HFFc6 (cell line): Measurements from ENCODE around the gene ARL5C. TPM values are rescaled to one million over a fixed set of nuclear protein-coding genes. Genes with fewer than 3 reads are reported as not detected.

Source experiments
- DNase-seq: peaks from one replicate; pipeline ENCODE4 v3.0.0-alpha.2; 2018
- H3K27ac Mint-ChIP-seq: 2 replicates; pipeline ENCODE4 v1.8.0; 2020; ENCODE audit warnings: mild to moderate bottlenecking, mixed read lengths
- H3K27me3 Mint-ChIP-seq: 2 replicates; pipeline ENCODE4 v1.8.0; 2021; ENCODE audit warnings: mild to moderate bottlenecking, moderate library complexity, mixed read lengths; ENCODE audit not compliant: insufficient read depth
- H3K36me3 Mint-ChIP-seq: 2 replicates; pipeline ENCODE4 v1.8.0; 2021; ENCODE audit warnings: low read depth, mixed read lengths
- H3K4me1 Mint-ChIP-seq: 2 replicates; pipeline ENCODE4 v1.8.0; 2020; ENCODE audit warnings: low read depth, mixed read lengths
- H3K4me3 Mint-ChIP-seq: 2 replicates; pipeline ENCODE4 v1.8.0; 2020; ENCODE audit warnings: mild to moderate bottlenecking, moderate library complexity, mixed read lengths
- H3K9me3 Mint-ChIP-seq: 2 replicates; pipeline ENCODE4 v1.8.0; 2020; ENCODE audit warnings: mild to moderate bottlenecking, mixed read lengths
- CTCF ChIP-seq: fragments of 200-600 bp; sonication (generic); IDR thresholded peaks from 2 replicates; pipeline ENCODE4 v1.5.0; 2021; ENCODE audit warnings: antibody characterized with exemption, mild to moderate bottlenecking
- total RNA-seq, 6 experiments: library from RNA; stranded (reverse); fragmentation: NEBNext Ultra II Directional; extraction: Animal tissue kit (Norgen Biotek cat#: 25700); gene quantifications; 2 replicates in 1 of 6; 3 replicates in 5 of 6; pipeline ENCODE4 v1.2.3, GENCODE V29; 2021

Gene ARL5C
- total RNA-seq, 6 experiments from 2014 or later = not detected

- DNase-seq = no peak
- H3K27ac Mint-ChIP-seq = peak overlapping the region; percentile 9; the same call in 1 of the 2 replicates
- H3K4me1 Mint-ChIP-seq = peaks cover 27% of the 10 kb centered on the region
These were observed 652 bp downstream of the ARL5C start for GRCh38 chr17:39165178-39165840.

GRCh38 chr17:39164675-39165143 is 1.3 kb downstream of the ARL5C start:
- peak overlapping the region; percentile 79 for H3K4me3 Mint-ChIP-seq

More at GRCh38 chr17:39165178-39165840, 652 bp downstream of the ARL5C start:
- Mint-ChIP-seq H3K4me3 (peak overlapping the region; percentile 79), H3K36me3 (peaks cover 4% of the 10 kb centered on the region; the same call in 1 of the 2 replicates), H3K9me3 (peaks cover 7% of the 10 kb centered on the region; the same call in 1 of the 2 replicates), H3K27me3 (peaks cover 26% of the 10 kb centered on the region)
- TF ChIP-seq CTCF = no peak

GRCh38 chr17:39161962-39162361 is 4.0 kb downstream of the ARL5C start:
- Mint-ChIP-seq H3K36me3 (no peaks in the 10 kb centered on the region), H3K4me1 (peaks cover 21% of the 10 kb centered on the region), H3K27ac (no peak overlapping the region), H3K27me3 (peaks cover 13% of the 10 kb centered on the region), H3K4me3 (no peak overlapping the region), H3K9me3 (no peaks in the 10 kb centered on the region)
- DNase-seq = no peak
- no peak for TF ChIP-seq CTCF

More at GRCh38 chr17:39164675-39165143, 1.3 kb downstream of the ARL5C start:
- Mint-ChIP-seq H3K27ac (peak overlapping the region; percentile 9; the same call in 1 of the 2 replicates), H3K4me1 (peaks cover 27% of the 10 kb centered on the region), H3K36me3 (peaks cover 4% of the 10 kb centered on the region; the same call in 1 of the 2 replicates), H3K9me3 (peaks cover 7% of the 10 kb centered on the region; the same call in 1 of the 2 replicates), H3K27me3 (peaks cover 24% of the 10 kb centered on the region)
- TF ChIP-seq CTCF = peak; percentile 85
- peak; percentile 95 for DNase-seq

- H3K27me3 Mint-ChIP-seq = peaks cover 10% of the 10 kb centered on the region
- no peak overlapping the region for H3K27ac Mint-ChIP-seq
- H3K4me1 Mint-ChIP-seq = peaks cover 9% of the 10 kb centered on the region
- H3K36me3 Mint-ChIP-seq = no peaks in the 10 kb centered on the region
- TF ChIP-seq CTCF = no peak
- no peak for DNase-seq
- no peaks in the 10 kb centered on the region for H3K9me3 Mint-ChIP-seq
- no peak overlapping the region for H3K4me3 Mint-ChIP-seq
These were observed 7.3 kb downstream of the ARL5C start for GRCh38 chr17:39158623-39159022.

- no peaks in the 10 kb centered on the region for H3K36me3 Mint-ChIP-seq
- H3K9me3 Mint-ChIP-seq = no peaks in the 10 kb centered on the region
- H3K4me1 Mint-ChIP-seq = peaks cover 27% of the 10 kb centered on the region
- DNase-seq = peak; percentile 19
- no peak overlapping the region; the same call in 1 of the 2 replicates for H3K4me3 Mint-ChIP-seq
- TF ChIP-seq CTCF = no peak
- H3K27ac Mint-ChIP-seq = no peak overlapping the region
- peaks cover 14% of the 10 kb centered on the region for H3K27me3 Mint-ChIP-seq
These were observed 9.5 kb downstream of the ARL5C start for GRCh38 chr17:39156491-39156890.
